CD4-positive, alpha-beta memory T cell (primary cell): ENCODE results near the gene ERLIN1. TPM values are rescaled to one million over a fixed set of nuclear protein-coding genes. Genes with fewer than 3 reads are reported as not detected.
"Not testable (repeated sequence)": the region's sequence is repeated elsewhere in the genome, so short reads cannot be mapped to it uniquely, and the experiment has no call there.

ENCODE experiments used
- CTCF ChIA-PET: fragments of 350-600 bp; sonication (Branson Sonifier 250); formaldehyde crosslinking; loops from one replicate; lab custom pipeline; 2021; ENCODE audit warnings: inconsistent platforms; ENCODE audit not compliant: partially characterized antibody; lab: Charles Lee
- POLR2A ChIA-PET: fragments of 350-600 bp; sonication (Branson Sonifier 250); formaldehyde crosslinking; loops from one replicate; lab custom pipeline; 2021; ENCODE audit not compliant: partially characterized antibody; lab: Charles Lee
- DNase-seq, 5 donors: peaks; one replicate each; pipeline versions ENCODE4 v3.0.0 to v3.0.0-alpha.2; 2020 to 2022; ENCODE audit warnings: mixed read lengths in 1 of 5
- H3K27ac ChIP-seq: one replicate; pipeline ENCODE4 v1.7.0; 2013; ENCODE audit warnings: low read depth, low read length
- H3K27me3 ChIP-seq: 2 replicates; pipeline ENCODE4 v1.7.0; 2013; ENCODE audit warnings: mild to moderate bottlenecking, low read length, moderate library complexity; ENCODE audit not compliant: insufficient read depth
- H3K36me3 ChIP-seq: 2 replicates; pipeline ENCODE4 v1.7.0; 2013; ENCODE audit warnings: mild to moderate bottlenecking, low read length, moderate library complexity; ENCODE audit not compliant: insufficient read depth
- H3K4me1 ChIP-seq: 2 replicates; pipeline ENCODE4 v1.7.0; 2013; ENCODE audit warnings: mild to moderate bottlenecking, low read length, moderate library complexity; ENCODE audit not compliant: insufficient read depth
- H3K4me3 ChIP-seq, 2 donors: one replicate each; pipeline ENCODE4 v1.7.0; 2013; ENCODE audit warnings: low read length in 2 of 2, mild to moderate bottlenecking in 1 of 2
- H3K9me3 ChIP-seq, 2 donors: one replicate each; pipeline ENCODE4 v1.7.0; 2013; ENCODE audit warnings: low read length in 2 of 2, control low read depth in 1 of 2; ENCODE audit not compliant: control insufficient read depth in 1 of 2
- H3K27ac Mint-ChIP-seq, 7 donors: one replicate each; pipeline ENCODE4 v1.8.0; 2020 to 2021; ENCODE audit warnings: mixed read lengths in 7 of 7, mild to moderate bottlenecking in 6 of 7, inconsistent platforms in 3 of 7, moderate library complexity in 3 of 7
- H3K27me3 Mint-ChIP-seq, 2 donors: one replicate each; pipeline ENCODE4 v1.8.0; 2020 to 2021; ENCODE audit warnings: mixed read lengths in 2 of 2
- H3K36me3 Mint-ChIP-seq, 2 donors: one replicate each; pipeline ENCODE4 v1.8.0; 2020 to 2021; ENCODE audit warnings: mixed read lengths in 2 of 2, inconsistent platforms in 1 of 2, mild to moderate bottlenecking in 1 of 2
- H3K4me1 Mint-ChIP-seq, 4 donors: one replicate each; pipeline ENCODE4 v1.8.0; 2020 to 2021; ENCODE audit warnings: mixed read lengths in 4 of 4, mild to moderate bottlenecking in 1 of 4
- H3K4me3 Mint-ChIP-seq, 8 donors: one replicate each; pipeline ENCODE4 v1.8.0; 2020 to 2021; ENCODE audit warnings: mixed read lengths in 8 of 8, mild to moderate bottlenecking in 7 of 8, moderate library complexity in 6 of 8, inconsistent platforms in 3 of 8
- H3K9me3 Mint-ChIP-seq, 8 donors: one replicate each; pipeline ENCODE4 v1.8.0; 2020 to 2021; ENCODE audit warnings: mixed read lengths in 8 of 8, mild to moderate bottlenecking in 5 of 8, inconsistent platforms in 3 of 8, moderate library complexity in 1 of 8
- intact Hi-C: fragments of 100-400 bp; cut with micrococcal nuclease; formaldehyde crosslinking; loops from one replicate; pipeline ENCODE4 v1.15.1; 2023
- polyA plus RNA-seq, 2 donors: library from polyadenylated mRNA; unstranded; fragments of 300-500 nt; fragmentation: Illumina TruSeq; gene quantifications; one replicate each; pipeline ENCODE4 v1.2.3, GENCODE V29; 2021
- total RNA-seq, 2 experiments: library from RNA; stranded (reverse); gene quantifications; one replicate each; pipeline ENCODE4 v1.2.3, GENCODE V29; 2021

The ERLIN1 gene
- total and polyA plus RNA-seq, 4 experiments from 2014 or later: 7.2 to 15.9 (median 12.0) TPM

DNA sequence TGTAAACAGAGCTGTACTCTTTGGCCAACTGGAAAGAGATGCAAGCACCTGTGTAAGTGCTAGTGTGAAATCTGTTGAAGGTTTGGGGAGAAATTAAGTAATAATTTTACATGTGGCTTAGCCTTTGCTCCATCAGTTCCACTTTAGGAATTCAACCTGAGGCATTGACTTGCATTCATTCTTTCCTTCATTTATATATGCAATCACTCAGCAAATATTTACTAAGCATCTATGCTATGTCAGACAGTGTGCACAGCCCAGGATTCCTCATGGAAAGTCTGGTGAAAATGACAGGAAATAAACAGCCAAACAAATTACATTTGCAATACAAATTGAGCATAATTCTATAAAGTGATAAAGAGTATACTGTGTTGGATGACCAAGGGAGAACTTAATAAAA, 50.3 kb downstream of the ERLIN1 start:
- intact Hi-C loops: no loop called here
- peaks cover 0 to 24% (median 8%) of the 10 kb centered on the region in 8 donors for H3K9me3 Mint-ChIP-seq
- Histone ChIP-seq H3K36me3 (no peaks in the 10 kb centered on the region), H3K27me3 (no peaks in the 10 kb centered on the region), H3K9me3 (no peaks in the 10 kb centered on the region), H3K4me3 (no peak overlapping the region), H3K27ac (no peak overlapping the region), H3K4me1 (no peaks in the 10 kb centered on the region)
- POLR2A ChIA-PET: no interaction called here
- H3K27me3 Mint-ChIP-seq: peaks cover 13 to 15% of the 10 kb centered on the region in 2 donors
- H3K27ac Mint-ChIP-seq: no peak overlapping the region
- no peak overlapping the region for H3K4me3 Mint-ChIP-seq
- no peaks in the 10 kb centered on the region for H3K4me1 Mint-ChIP-seq
- H3K36me3 Mint-ChIP-seq: no peaks in the 10 kb centered on the region
- CTCF ChIA-PET: no interaction called here
- no peak for DNase-seq

GRCh38 chr10:100133801-100134200, 52.0 kb downstream of the ERLIN1 start:
- Mint-ChIP-seq H3K27me3 (peaks cover 18 to 19% of the 10 kb centered on the region in 2 donors), H3K4me3 (no peak overlapping the region), H3K9me3 (peaks cover 0 to 22% (median 8%) of the 10 kb centered on the region in 8 donors), H3K4me1 (no peaks in the 10 kb centered on the region), H3K27ac (peak overlapping the region in 1 of 7 donors; percentile 68), H3K36me3 (no peaks in the 10 kb centered on the region)
- H3K36me3 ChIP-seq: no peaks in the 10 kb centered on the region
- no peaks in the 10 kb centered on the region for H3K9me3 ChIP-seq
- DNase-seq: no peak
- H3K4me3 ChIP-seq: no peak overlapping the region
- CTCF ChIA-PET: no interaction called here
- no peak overlapping the region for H3K27ac ChIP-seq
- intact Hi-C loops: no loop called here
- H3K4me1 ChIP-seq: no peaks in the 10 kb centered on the region
- POLR2A ChIA-PET: no interaction called here
- H3K27me3 ChIP-seq: no peaks in the 10 kb centered on the region

DNA sequence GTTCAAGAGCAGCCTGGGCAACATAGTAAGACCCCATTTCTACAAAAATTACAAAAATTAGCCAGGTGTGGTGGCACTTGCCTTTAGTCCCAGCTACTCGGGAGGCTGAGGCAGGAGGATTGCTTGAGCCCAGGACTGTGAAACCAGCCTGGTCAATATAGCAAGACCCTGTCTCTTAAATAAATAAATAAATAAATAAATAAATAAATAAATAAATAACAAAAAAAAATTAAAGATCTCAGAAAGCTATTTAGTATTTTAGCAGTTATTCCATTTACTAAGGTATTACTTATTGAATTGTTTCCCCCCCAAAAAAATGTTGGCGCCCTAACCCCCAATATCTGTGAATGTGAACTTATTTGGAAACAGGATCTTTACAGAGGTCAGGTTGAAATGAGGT, 53.4 kb downstream of the ERLIN1 start:
- Mint-ChIP-seq H3K36me3 (no peaks in the 10 kb centered on the region), H3K27me3 (peaks cover 19 to 23% of the 10 kb centered on the region in 2 donors), H3K4me1 (no peaks in the 10 kb centered on the region), H3K4me3 (no peak overlapping the region), H3K9me3 (peaks cover 0 to 22% (median 8%) of the 10 kb centered on the region in 8 donors), H3K27ac (no peak overlapping the region)
- Histone ChIP-seq H3K4me3 (no peak overlapping the region), H3K27me3 (no peaks in the 10 kb centered on the region), H3K36me3 (no peaks in the 10 kb centered on the region), H3K4me1 (no peaks in the 10 kb centered on the region), H3K27ac (no peak overlapping the region), H3K9me3 (no peaks in the 10 kb centered on the region)
- CTCF ChIA-PET: no interaction called here
- intact Hi-C loops: no loop called here
- POLR2A ChIA-PET: no interaction called here
- DNase-seq: no peak

GRCh38 chr10:100131571-100131970, 54.3 kb downstream of the ERLIN1 start:
- Mint-ChIP-seq H3K9me3 (peaks cover 0 to 22% (median 8%) of the 10 kb centered on the region in 8 donors), H3K4me1 (no peaks in the 10 kb centered on the region), H3K36me3 (no peaks in the 10 kb centered on the region), H3K27me3 (peaks cover 18 to 23% of the 10 kb centered on the region in 2 donors), H3K27ac (no peak overlapping the region), H3K4me3 (no peak overlapping the region)
- ChIA-PET POLR2A (no interaction called here), CTCF (no interaction called here)
- DNase-seq: no peak
- no peak overlapping the region for H3K4me3 ChIP-seq
- no peaks in the 10 kb centered on the region for H3K36me3 ChIP-seq
- H3K27me3 ChIP-seq: no peaks in the 10 kb centered on the region
- H3K4me1 ChIP-seq: no peaks in the 10 kb centered on the region
- H3K9me3 ChIP-seq: no peaks in the 10 kb centered on the region
- H3K27ac ChIP-seq: no peak overlapping the region
- intact Hi-C loops: no loop called here

DNA sequence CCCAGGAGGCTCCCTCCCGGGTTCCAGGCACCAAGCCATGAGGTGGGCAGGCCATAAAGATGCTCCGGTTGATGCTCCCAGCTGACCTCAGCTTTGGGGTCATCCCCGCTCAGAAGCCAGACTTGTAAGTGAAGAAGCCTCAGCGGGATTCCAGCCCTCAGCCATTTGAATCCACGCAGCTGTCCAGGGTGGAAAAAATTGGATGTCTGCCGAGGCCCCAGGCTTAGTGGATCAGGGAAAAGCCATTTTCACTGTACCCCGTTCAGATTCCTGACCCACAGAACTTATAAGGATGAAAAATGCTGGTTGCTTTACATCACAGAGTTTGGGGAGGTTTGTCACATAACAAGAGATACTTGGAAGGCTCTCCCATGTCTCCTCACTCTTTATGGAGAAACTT, 55.0 kb downstream of the ERLIN1 start:
- H3K36me3 Mint-ChIP-seq: no peaks in the 10 kb centered on the region
- H3K9me3 ChIP-seq: no peaks in the 10 kb centered on the region
- no peak for DNase-seq
- no peak overlapping the region for H3K27ac ChIP-seq
- no peaks in the 10 kb centered on the region for H3K36me3 ChIP-seq
- POLR2A ChIA-PET: no interaction called here
- H3K27me3 Mint-ChIP-seq: peaks cover 15 to 20% of the 10 kb centered on the region in 2 donors
- intact Hi-C loops: no loop called here
- H3K4me3 Mint-ChIP-seq: no peak overlapping the region
- no peak overlapping the region for H3K4me3 ChIP-seq
- CTCF ChIA-PET: no interaction called here
- H3K27ac Mint-ChIP-seq: no peak overlapping the region
- no peaks in the 10 kb centered on the region for H3K4me1 Mint-ChIP-seq
- H3K4me1 ChIP-seq: no peaks in the 10 kb centered on the region
- no peaks in the 10 kb centered on the region for H3K27me3 ChIP-seq
- H3K9me3 Mint-ChIP-seq: peaks cover 0 to 22% (median 8%) of the 10 kb centered on the region in 8 donors

- peaks cover 15 to 23% of the 10 kb centered on the region in 2 donors for H3K27me3 Mint-ChIP-seq
- no peak overlapping the region for H3K27ac Mint-ChIP-seq
- Histone ChIP-seq H3K27ac (no peak overlapping the region), H3K9me3 (no peaks in the 10 kb centered on the region), H3K4me1 (no peaks in the 10 kb centered on the region), H3K36me3 (no peaks in the 10 kb centered on the region), H3K27me3 (no peaks in the 10 kb centered on the region), H3K4me3 (no peak overlapping the region)
- no peak overlapping the region for H3K4me3 Mint-ChIP-seq
- H3K9me3 Mint-ChIP-seq: peaks cover 0 to 12% (median 1%) of the 10 kb centered on the region in 8 donors
- ChIA-PET POLR2A (no interaction called here), CTCF (no interaction called here)
- DNase-seq: no peak
- H3K36me3 Mint-ChIP-seq: no peaks in the 10 kb centered on the region
- H3K4me1 Mint-ChIP-seq: no peaks in the 10 kb centered on the region
- intact Hi-C loops: no loop called here
Observed at GRCh38 chr10:100129424-100129823, 56.4 kb downstream of the ERLIN1 start.

DNA sequence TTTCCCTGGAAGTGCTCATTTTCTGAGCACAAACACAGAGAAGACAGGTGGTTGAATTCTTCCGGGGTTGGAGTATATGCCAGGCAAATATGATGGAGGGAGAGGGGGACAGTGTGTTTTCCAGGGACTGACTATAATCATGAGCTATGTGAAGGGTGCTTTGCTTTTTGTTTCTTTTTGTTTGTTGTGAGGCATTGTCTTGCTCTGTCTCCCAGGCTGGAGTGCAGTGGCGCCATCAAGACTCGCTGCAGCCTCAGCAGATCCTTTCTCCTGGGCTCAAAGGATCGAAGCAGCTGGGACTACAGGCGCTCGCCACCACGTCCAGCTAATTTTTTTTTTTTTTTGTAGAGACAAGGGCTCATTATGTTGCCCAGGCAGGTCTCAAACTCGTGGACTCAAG, 56.9 kb downstream of the ERLIN1 start:
- no peak for DNase-seq
- Histone ChIP-seq H3K9me3 (no peaks in the 10 kb centered on the region), H3K27ac (no peak overlapping the region), H3K4me1 (no peaks in the 10 kb centered on the region), H3K27me3 (no peaks in the 10 kb centered on the region), H3K36me3 (no peaks in the 10 kb centered on the region), H3K4me3 (no peak overlapping the region)
- POLR2A ChIA-PET: no interaction called here
- intact Hi-C loops: no loop called here
- no peak overlapping the region for H3K4me3 Mint-ChIP-seq
- no peaks in the 10 kb centered on the region for H3K36me3 Mint-ChIP-seq
- no peaks in the 10 kb centered on the region for H3K4me1 Mint-ChIP-seq
- CTCF ChIA-PET: no interaction called here
- H3K27me3 Mint-ChIP-seq: peaks cover 16 to 22% of the 10 kb centered on the region in 2 donors
- peaks cover 0 to 7% (median under 1%) of the 10 kb centered on the region in 8 donors for H3K9me3 Mint-ChIP-seq
- H3K27ac Mint-ChIP-seq: no peak overlapping the region

DNA sequence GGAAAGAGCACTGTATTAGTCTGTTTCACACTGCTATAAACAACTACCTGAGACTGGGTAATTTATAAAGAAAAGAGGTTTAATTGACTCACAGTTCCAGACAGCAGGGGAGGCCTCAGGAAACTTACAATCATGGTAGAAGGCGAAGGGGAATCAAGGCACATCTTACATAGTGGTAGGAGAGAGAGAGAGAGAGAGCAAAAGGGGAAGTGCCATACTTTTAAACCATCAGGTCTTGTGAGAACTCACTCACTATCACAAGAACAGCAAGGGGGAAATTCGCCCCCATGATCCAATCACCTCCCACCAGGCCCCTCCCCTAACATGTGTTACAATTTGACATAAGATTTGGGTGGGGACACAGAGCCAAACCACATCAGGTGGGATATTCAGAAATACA, 60.5 kb downstream of the ERLIN1 start:
- H3K4me3 Mint-ChIP-seq: not testable (repeated sequence)

More for the DNA sequence above, 60.5 kb downstream of the ERLIN1 start:
- H3K27ac ChIP-seq, H3K9me3 Mint-ChIP-seq, H3K4me1 ChIP-seq, H3K36me3 ChIP-seq, CTCF ChIA-PET, H3K27ac Mint-ChIP-seq, DNase-seq, H3K36me3 Mint-ChIP-seq, POLR2A ChIA-PET, intact Hi-C loops, H3K4me1 Mint-ChIP-seq, H3K9me3 ChIP-seq, H3K27me3 ChIP-seq, H3K4me3 ChIP-seq: not testable (repeated sequence)
- H3K27me3 Mint-ChIP-seq: peaks cover 13 to 22% of the 10 kb centered on the region in 2 donors
